SK-N-SH (cell line): ENCODE measurements around the gene COBL. TPM values are rescaled to one million over a fixed set of nuclear protein-coding genes. Genes with fewer than 3 reads are reported as not detected.
A peak's percentile ranks its signal among the peaks of the same experiment; 100 is the strongest.

Experiments used
- CTCF ChIA-PET: fragments of 300-600, 350-600 bp; formaldehyde crosslinking; extraction: SDS; loops from one replicate; lab custom pipeline; 2021; lab: Yijun Ruan, JAX
- POLR2A ChIA-PET: fragments of 350-600 bp; sonication (Branson Sonifier 250); formaldehyde crosslinking; extraction: SDS; loops from one replicate; lab custom pipeline; 2020; ENCODE audit warnings: antibody characterized with exemption, inconsistent platforms; lab: Yijun Ruan, JAX
- DNase-seq: peaks from one replicate; pipeline ENCODE4 v3.0.0; 2012
- H2AFZ ChIP-seq: fragments of 200-600 bp; sonication (generic); 2 replicates; pipeline ENCODE4 v1.8.1; 2016; ENCODE audit warnings: antibody characterized with exemption, mild to moderate bottlenecking, low read depth
- H3F3A ChIP-seq: fragments of 200-600 bp; sonication (generic); replicated peaks from 2 replicates; pipeline ENCODE3; 2016; ENCODE audit warnings: antibody characterized with exemption, mild to moderate bottlenecking; ENCODE audit not compliant: insufficient read depth
- H3K27ac ChIP-seq, 2 experiments: fragments of 200-500 bp in 1 of 2; fragments of 200-600 bp in 1 of 2; sonication (Bioruptor generic) in 1 of 2; sonication (generic), shearing (Covaris generic) in 1 of 2; 2 replicates each; pipeline versions ENCODE4 v1.5.1 to v1.6.1; 2014 to 2016; ENCODE audit warnings: low read depth in 2 of 2, inconsistent platforms in 1 of 2, low read length in 1 of 2, mild to moderate bottlenecking in 1 of 2, mixed read lengths in 1 of 2
- H3K27me3 ChIP-seq: fragments of 200-600 bp; sonication (generic), shearing (Covaris generic); 2 replicates; pipeline ENCODE4 v1.6.1; 2016; ENCODE audit warnings: mixed run types; ENCODE audit not compliant: insufficient read depth
- H3K36me3 ChIP-seq, 2 experiments: fragments of 200-500 bp in 1 of 2; fragments of 200-600 bp in 1 of 2; sonication (Bioruptor generic) in 1 of 2; sonication (generic) in 1 of 2; replicated peaks in 1 of 2; 2 replicates each; pipeline versions ENCODE3 to v1.5.1; 2014 to 2016; ENCODE audit warnings: low read length in 1 of 2, mild to moderate bottlenecking in 1 of 2; ENCODE audit not compliant: insufficient read depth in 2 of 2, control insufficient read depth in 1 of 2
- H3K4me1 ChIP-seq, 2 experiments: fragments of 200-500 bp in 1 of 2; fragments of 200-600 bp in 1 of 2; sonication (Bioruptor generic) in 1 of 2; sonication (generic), shearing (Covaris generic) in 1 of 2; 2 replicates each; pipeline versions ENCODE4 v1.5.1 to v1.6.1; 2014 to 2016; ENCODE audit warnings: low read depth in 1 of 2, low read length in 1 of 2, mixed run types in 1 of 2; ENCODE audit not compliant: insufficient read depth in 2 of 2, control insufficient read depth in 1 of 2
- H3K4me2 ChIP-seq: fragments of 200-600 bp; sonication (generic), shearing (Covaris generic); 2 replicates; pipeline ENCODE4 v1.6.1; 2017; ENCODE audit warnings: mixed run types
- H3K4me3 ChIP-seq, 2 experiments: fragments of 200-500 bp in 1 of 2; fragments of 200-600 bp in 1 of 2; sonication (Bioruptor generic) in 1 of 2; sonication (generic), shearing (Covaris generic) in 1 of 2; 2 replicates each; pipeline versions ENCODE4 v1.5.1 to v1.8.1; 2014 to 2016; ENCODE audit warnings: low read depth in 2 of 2, inconsistent platforms in 1 of 2, low read length in 1 of 2, mild to moderate bottlenecking in 1 of 2, mixed read lengths in 1 of 2, moderate library complexity in 1 of 2
- H3K79me2 ChIP-seq: fragments of 200-600 bp; sonication (generic); 2 replicates; pipeline ENCODE4 v1.8.1; 2017; ENCODE audit warnings: mild to moderate bottlenecking; ENCODE audit not compliant: insufficient read depth
- H3K9ac ChIP-seq: fragments of 200-600 bp; sonication (generic); 2 replicates; pipeline ENCODE4 v1.6.1; 2017; ENCODE audit warnings: mixed run types
- H3K9me2 ChIP-seq: fragments of 200-600 bp; sonication (generic); 2 replicates; pipeline ENCODE4 v1.6.1; 2017; ENCODE audit warnings: mixed run types
- H3K9me3 ChIP-seq: fragments of 200-600 bp; sonication (generic); 2 replicates; pipeline ENCODE4 v1.6.1; 2017; ENCODE audit warnings: mixed run types, mild to moderate bottlenecking, moderate library complexity
- H4K20me1 ChIP-seq: fragments of 200-600 bp; sonication (generic); 2 replicates; pipeline ENCODE4 v1.6.1; 2017; ENCODE audit warnings: mild to moderate bottlenecking, mixed run types; ENCODE audit not compliant: insufficient read depth
- CHD2 ChIP-seq: fragments of 150-350 bp; IDR thresholded peaks from 2 replicates; pipeline ENCODE4 v1.6.1; 2018; ENCODE audit warnings: low read length; ENCODE audit not compliant: partially characterized antibody
- CTCF ChIP-seq: fragments of 200-600 bp; sonication (generic); IDR thresholded peaks from 2 replicates; pipeline ENCODE4 v1.6.1; 2017; ENCODE audit warnings: antibody characterized with exemption, mild to moderate bottlenecking, moderate library complexity
- EP300 ChIP-seq, 2 experiments: IDR thresholded peaks; 2 replicates each; pipeline versions ENCODE4 v1.4.0 to v1.6.1; 2012; ENCODE audit warnings: borderline replicate concordance in 1 of 2, low read depth in 1 of 2, low read length in 1 of 2
- FOXM1 ChIP-seq: IDR thresholded peaks from 2 replicates; pipeline ENCODE4 v1.4.0; 2012; ENCODE audit warnings: low read depth, mild to moderate bottlenecking
- GABPA ChIP-seq: IDR thresholded peaks from 2 replicates; pipeline ENCODE4 v1.4.0; 2012; ENCODE audit warnings: low read depth, mild to moderate bottlenecking
- GATA2 ChIP-seq: sonication (generic); formaldehyde crosslinking; IDR thresholded peaks from 2 replicates; pipeline ENCODE4 v1.5.0; 2020; ENCODE audit warnings: mild to moderate bottlenecking, missing genetic modification reagents
- MXI1 ChIP-seq: IDR thresholded peaks from 2 replicates; pipeline ENCODE4 v1.6.1; 2012; ENCODE audit warnings: mild to moderate bottlenecking, low read depth, low read length, improper control_type of control experiment
- NRF1 ChIP-seq: IDR thresholded peaks from 2 replicates; pipeline ENCODE4 v1.6.1; 2012; ENCODE audit warnings: low read depth, mild to moderate bottlenecking, low read length
- RAD21 ChIP-seq: IDR thresholded peaks from 2 replicates; pipeline ENCODE4 v1.6.1; 2012; ENCODE audit warnings: mild to moderate bottlenecking, low read length
- RCOR1 ChIP-seq: fragments of 150-350 bp; IDR thresholded peaks from 2 replicates; pipeline ENCODE4 v1.6.1; 2017; ENCODE audit warnings: antibody characterized with exemption, low read length
- RXRA ChIP-seq: IDR thresholded peaks from 2 replicates; pipeline ENCODE4 v1.4.0; 2012; ENCODE audit warnings: low read depth, mild to moderate bottlenecking, borderline replicate concordance
- SIN3A ChIP-seq: IDR thresholded peaks from 2 replicates; pipeline ENCODE4 v1.6.1; 2012; ENCODE audit warnings: low read depth, mild to moderate bottlenecking, low read length, moderate library complexity, borderline replicate concordance
- SMC3 ChIP-seq: IDR thresholded peaks from 2 replicates; pipeline ENCODE4 v1.6.1; 2012; ENCODE audit warnings: low read depth, low read length, improper control_type of control experiment
- TCF12 ChIP-seq: IDR thresholded peaks from 2 replicates; pipeline ENCODE4 v1.4.0; 2012
- TEAD4 ChIP-seq: IDR thresholded peaks from 2 replicates; pipeline ENCODE4 v1.4.0; 2012; ENCODE audit warnings: mild to moderate bottlenecking, borderline replicate concordance; ENCODE audit not compliant: insufficient read depth
- USF1 ChIP-seq: IDR thresholded peaks from 2 replicates; pipeline ENCODE4 v1.4.0; 2012; ENCODE audit warnings: low read depth, borderline replicate concordance
- WGBS: methylation state at CpG from one replicate; pipeline ENCODE4 v1.1.6; 2017; ENCODE audit warnings: low lambda C conversion rate; 5-methylcytosine and 5-hydroxymethylcytosine counted together
- polyA plus RNA-seq, 3 experiments: library from polyadenylated mRNA; depleted of rRNA; stranded (reverse); fragments of >200 nt; gene quantifications; 2 replicates each; pipeline ENCODE4 v1.2.3, GENCODE V29; 2012
- TF ChIP-seq, protein P1 (sequence below): fragments of 150-350 bp; IDR thresholded peaks from 2 replicates; pipeline ENCODE4 v1.6.1; 2017; ENCODE audit warnings: antibody characterized with exemption, low read length, low read depth, borderline replicate concordance
- TF ChIP-seq, protein P2 (sequence below): IDR thresholded peaks from 2 replicates; pipeline ENCODE4 v1.4.0; 2012; ENCODE audit warnings: low read depth
- TF ChIP-seq, protein P3 (sequence below): fragments of 150-350 bp; IDR thresholded peaks from 2 replicates; pipeline ENCODE4 v1.6.1; 2016; ENCODE audit warnings: mild to moderate bottlenecking, low read depth, low read length

Gene COBL
- polyA plus RNA-seq, 1 of the 3 experiments (the other 2 are of a cell fraction) = under 0.01 TPM

DNA sequence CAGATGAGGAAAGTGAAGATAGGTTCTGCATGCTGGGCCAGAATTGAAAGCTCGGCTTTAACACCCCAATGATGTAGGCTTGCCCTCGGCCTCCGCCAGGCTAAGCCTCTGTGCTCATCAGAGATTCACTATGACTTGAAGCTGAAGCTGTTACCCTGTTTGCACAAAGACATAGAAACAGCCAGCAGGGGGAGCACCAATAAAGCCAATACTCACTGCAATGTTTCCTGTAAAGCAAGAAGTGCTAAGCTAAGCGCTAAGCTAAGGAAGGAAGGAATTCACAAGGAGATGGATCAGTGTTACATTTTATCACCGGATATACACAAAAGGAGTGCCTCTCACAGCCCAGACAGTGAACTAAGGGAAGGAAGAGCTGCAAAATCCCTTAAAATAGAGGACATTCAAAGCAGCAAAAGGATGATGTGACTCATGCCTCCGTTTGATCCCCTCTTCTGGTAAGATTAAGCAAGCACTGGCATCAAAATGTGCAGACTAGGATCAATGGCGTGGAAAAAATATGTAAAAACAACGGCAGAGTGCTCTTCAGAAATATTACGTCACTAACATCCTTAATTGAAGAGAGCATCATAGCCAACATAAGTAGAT is 153.8 kb downstream of the COBL start:
- no peak overlapping the region for H3K9ac ChIP-seq
- WGBS = 2% methylated on average over 9 of the region's 9 CpGs

More for the DNA sequence above, 153.8 kb downstream of the COBL start:
- Histone ChIP-seq H3K9me3 (no peaks in the 10 kb centered on the region), H4K20me1 (no peaks in the 10 kb centered on the region), H3K9me2 (no peaks in the 10 kb centered on the region), H3K4me3 (no peak overlapping the region; a peak in 1 of 4 replicates), H3K36me3 (no peaks in the 10 kb centered on the region), H3F3A (no peaks in the 10 kb centered on the region), H2AFZ (no peak overlapping the region), H3K4me2 (no peak overlapping the region), H3K27me3 (peaks cover 12% of the 10 kb centered on the region; the same call in 1 of the 2 replicates), H3K79me2 (no peaks in the 10 kb centered on the region), H3K27ac (no peak overlapping the region), H3K4me1 (no peaks in the 10 kb centered on the region)
- POLR2A ChIA-PET = interaction anchor here (1.1 kb wide), 2 partner anchors 204 to 206 kb away, joined by 3 read pairs; no protein-coding TSS in a partner anchor
- CTCF ChIA-PET = interaction anchor here (0.5 to 8.6 kb wide), 81 partner anchors 12 to 1370 kb away, joined by 3 to 379 read pairs (median 4); partner anchors contain the start of gene ZPBP
- TF ChIP-seq TCF12 (no peak), CHD2 (no peak), SMC3 (peak; percentile 78), SIN3A (no peak), FOXM1 (no peak), RAD21 (peak; percentile 83), MXI1 (no peak), NRF1 (no peak), GATA2 (CRISPR knock-in tag) (no peak), USF1 (no peak), GABPA (no peak), RXRA (no peak), CTCF (peak; percentile 99), RCOR1 (0 out of 2 replicates have a peak, but pooled peaks have one; percentile 10), EP300 (IDR thresholded peaks at IDR 0.05; ENCODE audit: borderline replicate concordance in 1 of 2, low read depth in 1 of 2, low read length in 1 of 2) (no peak), TEAD4 (no peak)
- TF ChIP-seq, protein P1, sequence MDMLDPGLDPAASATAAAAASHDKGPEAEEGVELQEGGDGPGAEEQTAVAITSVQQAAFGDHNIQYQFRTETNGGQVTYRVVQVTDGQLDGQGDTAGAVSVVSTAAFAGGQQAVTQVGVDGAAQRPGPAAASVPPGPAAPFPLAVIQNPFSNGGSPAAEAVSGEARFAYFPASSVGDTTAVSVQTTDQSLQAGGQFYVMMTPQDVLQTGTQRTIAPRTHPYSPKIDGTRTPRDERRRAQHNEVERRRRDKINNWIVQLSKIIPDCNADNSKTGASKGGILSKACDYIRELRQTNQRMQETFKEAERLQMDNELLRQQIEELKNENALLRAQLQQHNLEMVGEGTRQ = no peak
- TF ChIP-seq, protein P2, sequence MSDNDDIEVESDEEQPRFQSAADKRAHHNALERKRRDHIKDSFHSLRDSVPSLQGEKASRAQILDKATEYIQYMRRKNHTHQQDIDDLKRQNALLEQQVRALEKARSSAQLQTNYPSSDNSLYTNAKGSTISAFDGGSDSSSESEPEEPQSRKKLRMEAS = no peak
- TF ChIP-seq, protein P3, sequence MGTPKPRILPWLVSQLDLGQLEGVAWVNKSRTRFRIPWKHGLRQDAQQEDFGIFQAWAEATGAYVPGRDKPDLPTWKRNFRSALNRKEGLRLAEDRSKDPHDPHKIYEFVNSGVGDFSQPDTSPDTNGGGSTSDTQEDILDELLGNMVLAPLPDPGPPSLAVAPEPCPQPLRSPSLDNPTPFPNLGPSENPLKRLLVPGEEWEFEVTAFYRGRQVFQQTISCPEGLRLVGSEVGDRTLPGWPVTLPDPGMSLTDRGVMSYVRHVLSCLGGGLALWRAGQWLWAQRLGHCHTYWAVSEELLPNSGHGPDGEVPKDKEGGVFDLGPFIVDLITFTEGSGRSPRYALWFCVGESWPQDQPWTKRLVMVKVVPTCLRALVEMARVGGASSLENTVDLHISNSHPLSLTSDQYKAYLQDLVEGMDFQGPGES = no peak
- DNase-seq = peak; percentile 64
